Effector CD8-positive, alpha-beta T cell (primary cell): ENCODE results near the gene TM4SF18.
"Not testable (repeated sequence)": the region's sequence is repeated elsewhere in the genome, so short reads cannot be mapped to it uniquely, and the experiment has no call there.

ENCODE experiments used
- DNase-seq: peaks from one replicate; lab custom pipeline; 2025; lab: John Stamatoyannopoulos, UW
- total RNA-seq, 4 experiments: gene quantifications; one replicate each; lab custom pipeline; 2026; lab: John Stamatoyannopoulos, UW

TM4SF18 gene
- 0 reads per million in 4 experiments for total RNA-seq

- DNase-seq, result no peak
Observed at GRCh38 chr3:149333176-149333859, at the start of gene TM4SF18. Gene TM4SF18, minus strand, starts transcription at chr3:149333636. Its CDS starts 254 bp downstream, at chr3:149333382.

DNA sequence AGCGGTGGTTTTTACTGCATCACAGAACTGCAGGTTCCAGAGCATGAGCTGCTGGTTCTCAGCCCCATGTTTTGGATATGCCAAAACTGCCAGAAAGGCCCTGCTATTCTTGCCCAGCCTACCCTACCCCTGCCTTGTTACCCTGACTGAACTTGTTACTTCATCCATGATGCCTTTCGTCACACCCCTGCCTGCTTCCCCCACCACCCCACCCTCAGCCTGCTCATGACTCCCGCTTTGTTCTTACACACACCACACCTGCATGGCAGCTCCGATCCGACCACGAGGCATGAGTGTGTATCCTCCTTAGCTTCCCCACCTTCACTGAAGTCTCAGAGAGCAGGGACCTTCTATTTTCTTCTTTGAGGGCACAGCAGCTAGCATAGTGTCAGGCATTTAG, 49.1 kb upstream of the TM4SF18 start:
- DNase-seq, result no peak

GRCh38 chr3:149382101-149382467, 48.6 kb upstream of the TM4SF18 start:
- no peak for DNase-seq

DNA sequence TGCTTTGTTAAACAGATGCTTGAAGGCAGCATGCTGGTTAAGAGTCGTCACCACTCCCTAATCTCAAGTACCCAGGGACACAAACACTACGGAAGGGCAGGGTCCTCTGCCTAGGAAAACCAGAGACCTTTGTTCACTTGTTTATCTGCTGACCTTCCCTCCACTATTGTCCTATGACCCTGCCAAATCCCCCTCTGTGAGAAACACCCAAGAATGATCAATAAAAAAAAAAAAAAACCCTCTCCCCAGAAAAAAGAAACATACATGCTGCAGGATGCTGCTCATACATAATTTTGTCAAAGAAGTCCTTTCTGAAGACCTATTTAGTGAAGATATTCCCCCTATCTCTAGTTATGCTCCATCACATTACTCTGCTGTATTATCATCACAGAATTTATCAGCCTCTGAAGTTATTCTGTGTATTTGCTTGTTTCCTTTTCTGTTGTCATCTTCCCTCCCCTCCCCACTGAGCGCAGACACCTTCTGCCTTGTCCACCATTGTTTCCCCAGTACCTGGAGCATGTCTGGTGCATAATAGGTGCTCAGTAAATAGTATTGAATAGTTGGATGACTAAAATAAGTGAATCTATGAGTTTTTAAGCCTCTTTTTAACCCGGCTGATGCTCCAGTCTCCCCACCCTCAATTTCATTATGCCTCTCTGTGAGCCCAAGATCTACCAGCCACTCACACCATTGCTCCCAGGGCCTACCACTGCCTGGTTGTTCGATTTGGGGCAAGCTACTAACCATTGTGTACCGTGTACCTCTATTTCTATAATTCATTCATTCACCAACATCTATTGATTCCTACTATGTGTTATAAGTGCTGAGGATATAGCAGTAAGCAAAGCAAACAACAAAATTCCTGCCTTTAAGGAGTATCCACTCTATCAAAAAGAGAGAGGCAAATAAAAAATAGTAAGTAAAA, 48.0 kb upstream of the TM4SF18 start:
- no peak for DNase-seq

DNA sequence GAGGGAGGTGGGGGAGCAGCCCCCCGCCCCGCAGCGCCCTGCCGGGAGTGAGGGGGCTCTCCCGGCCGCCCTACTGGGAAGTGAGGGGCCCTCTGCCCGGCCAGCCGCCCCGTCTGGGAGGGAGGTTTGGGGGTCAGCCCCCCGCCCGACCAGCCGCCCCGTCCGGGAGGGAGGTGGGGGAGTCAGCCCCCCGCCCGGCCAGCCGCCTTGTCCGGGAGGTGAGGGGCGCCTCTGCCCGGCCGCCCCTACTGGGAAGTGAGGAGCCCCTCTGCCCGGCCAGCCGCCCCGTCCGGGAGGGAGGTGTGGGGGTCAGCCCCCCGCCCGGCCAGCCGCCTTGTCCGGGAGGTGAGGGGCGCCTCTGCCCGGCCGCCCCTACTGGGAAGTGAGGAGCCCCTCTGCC, 46.8 kb upstream of the TM4SF18 start:
- DNase-seq, result not testable (repeated sequence)

DNA sequence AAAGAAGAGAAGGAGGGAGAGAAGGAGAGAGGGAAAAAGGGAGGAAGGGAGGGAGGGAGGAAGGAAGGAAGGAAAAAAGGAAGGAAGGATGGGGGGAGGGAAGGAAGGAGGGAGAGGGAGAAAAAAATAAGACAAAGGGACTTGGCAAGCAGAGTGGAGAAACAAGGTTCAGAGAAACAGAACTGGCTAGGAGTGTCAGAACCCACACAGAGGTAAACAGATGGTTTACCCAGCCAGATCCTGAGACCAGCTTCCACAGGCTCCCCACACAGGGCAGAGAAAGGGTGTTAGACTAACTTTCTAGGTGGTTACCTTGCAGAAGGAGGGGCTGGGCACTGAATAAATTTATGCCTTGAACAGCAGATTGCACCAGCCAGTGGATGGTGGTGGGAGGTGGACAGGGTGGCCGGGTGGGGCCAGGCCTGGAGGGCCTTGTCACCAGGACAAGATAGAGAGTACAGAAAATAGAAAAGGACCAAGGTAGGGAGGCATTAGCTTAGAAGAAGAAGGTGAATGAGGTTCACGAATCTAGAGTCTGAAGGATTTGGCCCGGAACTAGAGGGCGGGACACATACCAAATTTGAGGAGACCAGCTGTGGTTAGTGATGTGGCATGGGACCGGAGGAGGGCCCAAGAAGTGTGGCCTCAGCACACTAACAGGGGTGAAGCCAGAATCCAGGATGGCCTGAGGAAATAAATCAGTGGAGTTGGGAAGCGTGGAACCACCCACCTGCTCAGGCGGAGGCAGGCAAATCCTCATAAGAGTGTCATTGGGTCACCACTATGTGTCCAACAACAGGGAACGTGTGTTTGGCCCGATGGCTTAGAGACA, 45.3 kb upstream of the TM4SF18 start:
- no peak for DNase-seq

DNA sequence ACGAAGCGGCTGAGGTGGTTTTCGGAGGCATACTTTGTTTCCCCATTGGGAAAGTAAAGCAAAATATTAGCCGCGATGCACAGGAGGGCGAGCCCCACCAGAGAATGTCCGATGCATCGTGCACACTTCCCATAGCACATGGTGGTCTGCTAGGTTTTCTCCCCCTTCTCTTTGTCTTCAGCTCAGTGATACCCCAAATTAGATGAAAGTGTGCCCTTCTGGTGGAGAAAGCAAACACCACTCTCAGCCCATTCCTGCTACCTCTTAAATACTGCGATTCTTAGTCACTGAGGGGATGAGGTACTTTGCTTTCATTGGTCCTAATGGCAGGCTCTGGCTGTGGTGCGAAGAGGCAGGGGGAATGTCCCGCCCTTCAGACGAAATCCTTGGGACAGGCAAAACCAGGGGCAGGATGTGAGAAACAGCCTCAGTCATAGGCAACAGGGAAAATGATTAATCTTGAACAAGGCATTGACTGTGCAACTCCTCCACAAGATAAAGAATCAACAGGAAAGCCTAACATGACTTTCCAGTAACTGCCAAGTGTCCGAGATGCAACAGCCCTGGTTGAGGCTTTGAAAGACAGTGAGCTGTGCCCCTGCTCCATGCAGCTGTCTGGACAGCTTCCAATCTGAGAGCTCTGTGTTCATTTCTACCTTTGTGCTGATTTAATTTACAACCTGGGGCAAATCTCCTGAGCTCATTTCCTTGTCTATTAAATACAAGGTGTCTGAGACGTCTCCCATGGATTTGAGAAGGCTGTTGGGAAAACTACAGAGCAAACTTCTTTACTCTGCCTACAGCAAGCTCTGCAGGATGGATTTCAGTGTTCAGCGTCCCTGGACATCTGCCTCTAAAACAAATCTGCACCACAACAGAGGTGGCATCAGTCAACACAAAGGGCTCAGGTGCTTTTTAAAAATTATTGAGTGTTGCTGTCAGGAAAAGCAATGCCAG, 44.2 kb upstream of the TM4SF18 start, which contains the start of gene TM4SF1:
TM4SF1 (minus strand) TSS at position 242 of the 957 bp plus-strand sequence; CDS start at position 140, 102 bp downstream.
- DNase-seq, result no peak

GRCh38 chr3:149376718-149377407, 43.4 kb upstream of the TM4SF18 start:
- no peak for DNase-seq

DNA sequence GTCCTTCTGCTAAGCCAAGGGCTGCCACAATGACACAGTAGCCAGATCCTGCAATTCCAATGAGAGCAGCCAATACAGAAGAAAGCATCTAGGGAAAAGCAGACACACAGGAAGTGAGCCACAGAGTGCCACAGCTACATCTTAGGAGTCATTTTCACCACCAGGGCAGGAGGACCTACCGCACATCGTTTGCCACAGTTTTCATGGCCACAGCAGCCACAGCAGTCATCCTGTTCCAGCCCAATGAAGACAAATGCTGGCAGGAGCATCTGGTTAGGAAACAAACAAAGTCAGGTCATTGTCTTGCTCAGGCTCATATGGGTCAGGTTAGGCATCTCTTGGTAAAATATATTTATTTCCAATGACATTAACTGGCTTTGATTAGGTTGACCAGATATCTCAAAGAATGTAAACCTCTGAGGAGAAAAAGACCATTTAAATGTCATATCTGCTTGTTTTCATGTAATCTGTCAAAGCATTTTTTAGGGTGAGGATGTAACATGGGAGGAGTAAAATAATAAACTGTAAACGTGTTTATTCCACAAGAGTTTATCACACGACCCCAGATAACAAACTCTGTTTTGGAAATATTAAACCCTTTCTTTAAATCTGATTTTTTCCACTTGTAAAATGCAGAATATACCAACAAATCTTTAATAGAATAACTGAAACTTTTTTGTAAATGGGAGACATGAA, 42.2 kb upstream of the TM4SF18 start:
- DNase-seq, result no peak

- no peak for DNase-seq
Observed at GRCh38 chr3:149374793-149375500, 41.5 kb upstream of the TM4SF18 start.

DNA sequence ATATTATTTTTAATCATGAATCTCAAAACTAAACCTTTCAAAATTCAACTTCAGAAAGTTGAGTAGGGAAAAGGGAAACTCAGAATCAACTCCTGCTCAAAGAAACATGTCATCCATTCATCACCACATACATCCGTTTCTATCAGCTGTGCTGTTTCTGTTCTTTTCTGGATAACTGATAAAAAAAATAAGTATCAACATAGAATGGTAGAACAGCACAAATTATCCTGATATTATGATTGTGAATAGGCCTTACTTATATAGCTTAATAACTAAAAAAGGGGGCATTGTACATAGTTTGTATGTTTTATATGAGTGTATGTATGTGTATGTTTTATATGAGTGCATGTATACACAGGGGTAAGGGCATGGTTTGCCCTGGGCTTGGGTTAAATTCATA, 41.0 kb upstream of the TM4SF18 start:
- DNase-seq, result no peak

- DNase-seq, result no peak
Observed at GRCh38 chr3:149373235-149374125, 40.0 kb upstream of the TM4SF18 start.

DNA sequence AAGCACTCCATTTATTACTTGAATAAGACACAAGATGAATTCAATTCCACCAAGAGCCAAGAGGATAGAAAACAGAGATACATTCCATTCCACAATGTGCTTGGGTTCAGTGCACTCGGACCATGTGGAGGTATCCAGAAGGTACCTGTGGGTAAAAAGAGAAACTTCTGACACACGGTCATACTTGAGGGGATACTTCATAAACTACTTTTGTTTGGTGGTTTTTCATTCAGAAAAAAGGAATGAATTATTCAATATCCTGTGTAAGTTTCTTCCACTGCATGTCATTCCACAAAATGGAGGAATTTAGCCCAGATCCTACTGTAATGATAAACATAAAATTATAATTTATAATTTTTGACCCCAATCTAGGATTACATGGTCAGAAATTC, 38.3 kb upstream of the TM4SF18 start:
- DNase-seq, result no peak

- no peak for DNase-seq
Observed at GRCh38 chr3:149371001-149371722, 37.7 kb upstream of the TM4SF18 start.

DNA sequence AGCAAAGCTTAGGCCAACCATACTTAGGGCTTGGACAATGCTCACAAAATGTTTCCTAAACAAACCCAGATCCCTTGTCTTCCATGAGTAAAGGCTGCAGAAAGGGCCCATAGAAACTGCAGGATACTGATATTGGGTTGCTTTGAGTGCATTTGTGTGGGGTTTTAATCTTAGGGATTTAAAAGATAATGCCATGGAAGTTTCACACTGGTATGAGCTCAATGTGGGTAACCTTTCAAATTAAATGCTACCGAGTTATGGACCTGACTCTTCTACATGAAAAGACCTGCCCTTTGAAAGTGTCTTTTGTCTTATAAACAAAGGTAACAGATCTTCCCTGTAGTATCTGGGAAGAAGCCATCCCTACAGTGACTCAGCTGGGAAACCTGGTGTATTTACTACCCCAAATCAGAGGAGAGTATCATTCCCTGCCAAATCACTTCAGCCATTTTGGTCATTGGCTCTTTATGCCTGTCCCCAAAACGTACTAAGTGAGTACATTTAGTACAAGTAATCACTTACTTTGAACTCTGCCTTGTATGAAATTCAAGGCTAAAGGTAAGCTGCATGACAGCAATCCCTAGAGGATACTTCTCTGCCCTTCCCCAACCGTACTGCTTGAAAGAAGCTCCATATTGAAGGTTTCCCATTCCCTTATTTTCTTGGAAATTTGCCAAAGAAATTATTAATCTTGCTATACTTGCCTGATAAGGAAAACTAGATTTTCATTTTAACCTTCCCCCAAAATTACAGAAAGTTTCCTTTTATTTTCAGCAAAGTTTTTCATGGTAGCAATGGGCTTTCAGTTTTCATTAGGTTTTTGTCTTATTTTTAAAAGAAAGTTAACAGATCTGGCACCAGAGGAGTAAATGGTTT, 36.8 kb upstream of the TM4SF18 start:
- no peak for DNase-seq
